ENCODE data around the gene NPR1.

Gene NPR1

GRCh38 chr1:153671628-153672353, 6.7 kb upstream of the NPR1 start:
- peak; percentile 41 for DNase-seq (ENCODE audit: low read depth, low spot score)
- H3K4me3 ChIP-seq (ENCODE audit: low read length), result peak overlapping the region; percentile 77

DNA sequence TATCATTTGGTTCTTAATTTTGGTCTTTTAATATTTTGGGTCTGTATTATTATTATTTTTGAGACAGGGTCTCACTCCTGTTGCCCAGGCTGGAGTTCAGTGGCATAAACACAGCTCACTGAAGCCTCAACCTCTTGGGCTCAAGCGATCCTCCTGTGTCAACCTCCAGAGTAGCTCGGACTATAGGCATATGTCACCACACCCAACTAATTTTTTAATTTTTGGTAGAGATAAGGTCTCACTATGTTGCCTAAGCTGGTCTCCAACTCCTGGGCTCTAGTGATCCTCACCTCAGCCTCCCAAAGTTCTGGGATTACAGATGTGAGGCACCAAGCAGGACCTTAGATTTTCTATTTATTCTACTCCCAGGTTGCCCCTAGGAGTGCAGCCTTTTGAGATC, 5.0 kb upstream of the NPR1 start:
- no peak for DNase-seq (ENCODE audit: low read depth, low spot score)
- no peak overlapping the region for H3K4me3 ChIP-seq (ENCODE audit: low read length)

DNA sequence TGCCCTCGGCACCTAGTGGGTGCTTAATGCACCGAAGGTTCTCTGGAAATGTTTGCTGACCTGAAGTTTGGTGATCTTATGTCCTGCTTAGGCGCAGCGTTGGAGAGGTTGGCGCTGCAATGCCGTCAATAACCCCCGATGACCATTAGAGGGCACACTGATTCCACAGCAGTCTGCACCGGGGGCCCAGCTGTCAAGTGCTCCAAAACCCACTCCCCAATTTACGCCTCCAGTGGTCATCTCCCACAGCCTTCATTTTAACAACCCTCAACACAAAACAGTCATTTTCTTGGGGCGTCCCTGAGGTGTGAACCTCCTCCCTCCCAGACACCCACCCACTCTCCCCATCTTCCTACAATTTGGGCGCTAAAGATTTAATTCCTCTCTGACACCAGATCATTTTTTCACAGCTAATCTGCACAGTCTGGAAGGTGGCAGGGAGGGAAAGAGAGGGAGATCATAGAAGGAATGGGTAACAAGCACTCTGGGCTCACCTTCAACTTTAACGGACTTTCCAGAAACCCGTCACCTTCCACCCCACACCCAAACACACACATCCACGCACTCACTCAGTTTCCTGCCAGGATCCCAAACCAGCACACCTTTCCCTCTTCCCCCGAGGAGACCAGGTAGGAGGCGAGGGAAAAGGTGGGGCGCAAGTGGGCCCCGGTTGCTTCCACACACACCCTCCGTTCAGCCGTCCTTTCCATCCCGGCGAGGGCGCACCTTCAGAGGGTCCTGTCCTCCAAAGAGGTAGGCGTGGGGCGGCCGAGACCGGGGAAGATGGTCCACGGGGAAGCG, 570 bp upstream of the NPR1 start:
- no peak for DNase-seq (ENCODE audit: low read depth, low spot score)
- H3K4me3 ChIP-seq (ENCODE audit: low read length), result no peak overlapping the region

- DNase-seq (ENCODE audit: low read depth, low spot score), result no peak
Observed at GRCh38 chr1:153679337-153680119, 1.0 kb downstream of the NPR1 start.

GRCh38 chr1:153680120-153680403, 1.6 kb downstream of the NPR1 start:
- DNase-seq (ENCODE audit: low read depth, low spot score), result no peak
- no peak overlapping the region for H3K4me3 ChIP-seq (ENCODE audit: low read length)

More at GRCh38 chr1:153679337-153680119, 1.0 kb downstream of the NPR1 start:
- H3K4me3 ChIP-seq (ENCODE audit: low read length), result no peak overlapping the region

- no peak overlapping the region for H3K4me3 ChIP-seq (ENCODE audit: low read length)
- no peak for DNase-seq (ENCODE audit: low read depth, low spot score)
Observed at GRCh38 chr1:153682730-153683129, 4.2 kb downstream of the NPR1 start.

DNA sequence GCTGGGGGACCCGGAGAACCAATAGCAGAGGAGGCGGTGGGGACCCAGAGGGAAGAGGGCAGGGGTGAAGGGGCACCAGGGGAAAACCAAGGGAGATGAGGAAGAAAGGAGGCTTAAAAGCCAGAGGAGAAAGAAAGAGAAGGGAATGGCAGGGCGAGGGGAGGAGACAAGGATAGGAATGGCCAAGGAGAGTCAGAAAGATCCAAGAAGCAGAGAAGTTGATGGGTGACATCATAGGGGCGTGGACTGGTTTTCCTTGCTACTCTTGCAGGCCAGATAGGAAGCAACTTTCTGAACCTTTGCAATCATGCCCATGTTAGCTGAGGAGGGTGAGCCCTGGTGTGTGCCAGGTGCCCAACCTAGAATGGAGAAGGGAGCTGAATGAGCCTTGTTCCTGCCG, 5.4 kb downstream of the NPR1 start:
- no peak for DNase-seq (ENCODE audit: low read depth, low spot score)
- H3K4me3 ChIP-seq (ENCODE audit: low read length), result no peak overlapping the region

- H3K4me3 ChIP-seq (ENCODE audit: low read length), result no peak overlapping the region
- DNase-seq (ENCODE audit: low read depth, low spot score), result no peak
Observed at GRCh38 chr1:153684892-153685291, 6.4 kb downstream of the NPR1 start.

DNA sequence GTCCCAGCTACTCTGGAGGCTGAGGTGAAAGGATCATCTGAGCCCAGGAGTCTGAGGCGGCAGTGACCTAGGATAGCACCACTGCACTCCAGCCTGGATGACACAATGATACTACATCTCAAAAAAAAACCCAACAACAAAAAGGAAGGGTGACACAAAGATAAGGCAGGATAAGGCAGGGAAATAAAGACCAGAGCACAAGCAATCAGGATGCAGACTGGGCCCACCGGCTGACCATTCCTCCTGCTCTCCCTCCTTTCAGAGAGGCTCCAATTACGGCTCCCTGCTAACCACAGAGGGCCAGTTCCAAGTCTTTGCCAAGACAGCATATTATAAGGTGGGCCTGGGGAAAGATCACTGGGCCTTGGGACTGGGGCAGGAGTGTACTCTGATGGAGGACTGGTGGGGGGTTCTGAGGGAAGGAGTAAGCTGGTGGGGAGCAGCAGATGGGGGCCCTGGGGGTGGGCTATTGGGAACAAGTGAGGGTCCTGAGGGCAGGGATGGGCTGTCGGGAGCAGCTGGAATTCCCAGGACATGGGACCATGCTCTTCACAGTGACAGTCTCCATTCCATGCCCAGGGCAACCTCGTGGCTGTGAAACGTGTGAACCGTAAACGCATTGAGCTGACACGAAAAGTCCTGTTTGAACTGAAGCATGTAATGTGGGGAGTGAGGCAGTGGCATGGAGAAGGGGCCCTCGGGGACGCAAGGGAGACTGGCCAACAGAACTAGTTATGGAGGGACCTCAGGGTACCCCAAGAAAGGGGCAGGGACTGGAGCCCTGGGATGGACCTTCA, 7.3 kb downstream of the NPR1 start:
- no peak for DNase-seq (ENCODE audit: low read depth, low spot score)
- H3K4me3 ChIP-seq (ENCODE audit: low read length), result no peak overlapping the region

GRCh38 chr1:153687346-153688125, 9.0 kb downstream of the NPR1 start:
- no peak overlapping the region for H3K4me3 ChIP-seq (ENCODE audit: low read length)
- DNase-seq (ENCODE audit: low read depth, low spot score), result no peak

GRCh38 chr1:153688276-153688675, 9.8 kb downstream of the NPR1 start:
- H3K4me3 ChIP-seq (ENCODE audit: low read length), result no peak overlapping the region
- DNase-seq (ENCODE audit: low read depth, low spot score), result no peak

DNA sequence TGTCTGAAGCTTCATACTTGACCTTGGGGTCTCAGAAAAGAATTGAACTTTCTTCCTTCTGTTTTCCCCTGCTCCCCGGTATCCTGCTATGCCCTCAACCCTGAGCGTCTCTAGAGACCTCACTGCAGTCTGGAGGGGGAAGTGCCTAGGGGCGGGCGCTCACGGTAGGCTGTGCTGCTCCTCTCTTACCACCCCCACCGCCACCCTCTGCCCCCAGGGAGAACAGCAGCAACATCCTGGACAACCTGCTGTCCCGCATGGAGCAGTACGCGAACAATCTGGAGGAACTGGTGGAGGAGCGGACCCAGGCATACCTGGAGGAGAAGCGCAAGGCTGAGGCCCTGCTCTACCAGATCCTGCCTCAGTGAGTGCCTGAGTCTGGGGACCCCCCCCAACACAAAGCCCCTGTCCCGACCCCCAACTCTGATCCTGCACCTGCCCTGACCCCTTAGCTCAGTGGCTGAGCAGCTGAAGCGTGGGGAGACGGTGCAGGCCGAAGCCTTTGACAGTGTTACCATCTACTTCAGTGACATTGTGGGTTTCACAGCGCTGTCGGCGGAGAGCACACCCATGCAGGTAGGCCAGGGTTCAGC, 10.3 kb downstream of the NPR1 start:
- H3K4me3 ChIP-seq (ENCODE audit: low read length), result no peak overlapping the region
- DNase-seq (ENCODE audit: low read depth, low spot score), result no peak

DNA sequence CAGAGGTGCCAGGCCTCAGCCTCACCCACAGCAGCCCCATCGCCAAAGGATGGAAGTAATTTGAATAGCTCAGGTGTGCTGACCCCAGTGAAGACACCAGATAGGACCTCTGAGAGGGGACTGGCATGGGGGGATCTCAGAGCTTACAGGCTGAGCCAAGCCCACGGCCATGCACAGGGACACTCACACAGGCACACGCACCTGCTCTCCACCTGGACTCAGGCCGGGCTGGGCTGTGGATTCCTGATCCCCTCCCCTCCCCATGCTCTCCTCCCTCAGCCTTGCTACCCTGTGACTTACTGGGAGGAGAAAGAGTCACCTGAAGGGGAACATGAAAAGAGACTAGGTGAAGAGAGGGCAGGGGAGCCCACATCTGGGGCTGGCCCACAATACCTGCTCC, 15.0 kb downstream of the NPR1 start:
- H3K4me3 ChIP-seq (ENCODE audit: low read length), result no peak overlapping the region
- DNase-seq (ENCODE audit: low read depth, low spot score), result no peak

GRCh38 chr1:153696741-153697140, 18.3 kb downstream of the NPR1 start:
- no peak for DNase-seq (ENCODE audit: low read depth, low spot score)
- no peak overlapping the region for H3K4me3 ChIP-seq (ENCODE audit: low read length)

DNA sequence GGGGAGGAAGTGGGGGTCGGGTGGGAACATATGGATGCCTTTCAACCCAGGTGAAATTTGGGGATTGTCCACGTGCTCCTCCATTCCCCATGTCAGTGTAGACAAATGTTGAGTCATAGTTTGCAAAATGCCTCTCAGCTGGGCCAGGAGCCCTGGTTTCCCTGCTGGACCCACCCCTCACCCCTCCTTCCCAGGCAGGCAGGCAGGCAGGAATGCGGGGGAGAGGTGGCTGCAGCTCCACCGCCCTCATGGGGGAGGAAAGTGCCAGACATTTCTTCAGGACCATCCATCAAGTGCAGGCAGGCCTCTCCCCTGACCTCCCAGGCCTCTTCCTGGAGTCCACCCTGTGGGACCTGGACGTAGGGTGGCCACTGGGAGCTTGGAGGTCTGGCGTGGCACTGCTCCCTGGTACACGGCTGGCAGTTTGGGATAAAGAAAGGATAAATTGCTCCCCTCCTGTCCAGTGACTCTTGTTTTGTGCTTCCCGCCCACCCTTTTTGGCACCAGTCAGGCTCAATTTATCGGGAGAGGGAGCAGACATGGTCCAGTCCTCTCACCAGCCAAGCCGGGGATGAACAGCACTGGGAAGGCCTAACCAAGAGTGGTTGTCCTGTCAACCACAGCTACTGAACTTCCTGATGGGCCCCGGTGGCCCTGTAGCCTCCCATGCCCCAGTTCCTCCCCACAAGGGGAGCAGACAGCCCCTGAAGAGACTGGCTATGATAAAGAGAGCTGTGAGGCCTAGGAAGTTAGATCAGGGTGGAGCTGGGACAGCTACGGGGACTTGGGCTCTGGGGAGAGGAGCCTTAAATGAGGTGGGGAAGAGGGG, 18.9 kb downstream of the NPR1 start:
- no peak overlapping the region for H3K4me3 ChIP-seq (ENCODE audit: low read length)
- no peak for DNase-seq (ENCODE audit: low read depth, low spot score)

DNA sequence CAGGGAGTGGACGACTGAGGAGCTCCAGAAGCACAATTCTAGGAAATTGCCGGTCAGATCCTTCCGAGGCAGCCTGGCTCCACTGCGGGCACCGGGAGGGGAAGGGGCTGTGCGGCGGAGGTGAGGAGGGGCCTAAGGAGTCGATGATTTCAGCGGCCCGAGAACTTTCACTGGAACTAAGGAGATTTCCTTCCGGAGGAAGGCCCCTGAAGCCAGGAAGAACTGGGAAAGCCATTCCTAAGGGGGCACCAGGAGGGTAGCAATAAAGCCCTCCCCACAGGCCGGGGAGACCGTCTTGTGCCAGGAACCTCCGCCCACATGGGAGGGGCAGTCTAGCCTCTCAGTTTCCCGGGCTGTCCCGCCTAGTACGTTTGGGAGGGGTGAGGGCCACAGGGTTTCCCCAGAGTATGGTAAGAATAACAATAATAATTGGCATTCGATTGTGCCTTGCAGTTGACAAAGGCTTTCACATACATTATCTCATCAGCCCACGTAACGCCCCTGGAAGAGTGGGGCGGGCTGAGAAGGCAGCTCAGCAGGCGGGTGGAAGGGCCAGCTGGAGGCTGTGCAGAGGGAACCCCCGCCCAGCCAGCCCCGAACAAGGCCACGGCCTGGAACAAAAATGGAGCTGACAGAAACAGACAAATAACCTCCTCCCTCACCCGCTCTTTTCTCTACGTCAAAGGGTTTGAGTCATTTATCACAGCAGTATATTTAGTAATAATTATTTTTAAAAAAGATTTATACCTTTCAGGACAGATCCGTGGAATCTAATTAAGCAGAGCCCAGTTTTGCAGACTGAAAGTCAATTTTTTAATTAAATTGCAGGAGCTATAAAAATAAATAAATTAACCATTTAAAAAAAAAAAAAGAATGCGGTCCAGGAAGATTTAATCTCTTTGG, 19.8 kb downstream of the NPR1 start:
- no peak overlapping the region for H3K4me3 ChIP-seq (ENCODE audit: low read length)
- no peak for DNase-seq (ENCODE audit: low read depth, low spot score)
